Cerebellar cortex (tissue), 1 donor: Measurements from ENCODE around the gene ZNG1F.
"Not testable (repeated sequence)": the region's sequence is repeated elsewhere in the genome, so short reads cannot be mapped to it uniquely, and the experiment has no call there.

Experiments used
- DNase-seq: peaks from one replicate; pipeline ENCODE4 v3.0.0-alpha.2; 2015; ENCODE audit warnings: low spot score

ZNG1F gene

DNA sequence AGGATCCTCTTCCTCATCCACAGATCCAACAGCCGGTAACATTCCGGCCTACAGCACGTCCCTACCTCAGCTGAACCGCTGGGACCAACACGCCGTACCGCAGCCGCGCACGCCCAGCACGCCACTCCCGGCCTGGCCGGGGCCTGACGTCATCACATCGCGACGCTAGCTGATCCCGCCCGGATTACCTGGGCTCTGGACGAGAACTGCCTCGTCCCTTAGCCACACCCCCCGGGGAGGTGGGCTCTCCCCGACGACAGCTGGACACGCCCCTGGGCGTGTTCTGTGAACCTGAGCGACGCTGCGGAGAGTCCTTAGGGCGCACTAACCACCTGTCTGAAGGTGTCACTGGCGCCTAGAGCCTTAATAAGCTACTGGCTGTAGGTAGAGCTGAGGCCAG, at the start of gene ZNG1F:
Gene ZNG1F (minus strand): TSS at position 101 of the 400 bp plus-strand sequence. CDS start 59 bp downstream, at position 42.
- DNase-seq: not testable (repeated sequence)

DNA sequence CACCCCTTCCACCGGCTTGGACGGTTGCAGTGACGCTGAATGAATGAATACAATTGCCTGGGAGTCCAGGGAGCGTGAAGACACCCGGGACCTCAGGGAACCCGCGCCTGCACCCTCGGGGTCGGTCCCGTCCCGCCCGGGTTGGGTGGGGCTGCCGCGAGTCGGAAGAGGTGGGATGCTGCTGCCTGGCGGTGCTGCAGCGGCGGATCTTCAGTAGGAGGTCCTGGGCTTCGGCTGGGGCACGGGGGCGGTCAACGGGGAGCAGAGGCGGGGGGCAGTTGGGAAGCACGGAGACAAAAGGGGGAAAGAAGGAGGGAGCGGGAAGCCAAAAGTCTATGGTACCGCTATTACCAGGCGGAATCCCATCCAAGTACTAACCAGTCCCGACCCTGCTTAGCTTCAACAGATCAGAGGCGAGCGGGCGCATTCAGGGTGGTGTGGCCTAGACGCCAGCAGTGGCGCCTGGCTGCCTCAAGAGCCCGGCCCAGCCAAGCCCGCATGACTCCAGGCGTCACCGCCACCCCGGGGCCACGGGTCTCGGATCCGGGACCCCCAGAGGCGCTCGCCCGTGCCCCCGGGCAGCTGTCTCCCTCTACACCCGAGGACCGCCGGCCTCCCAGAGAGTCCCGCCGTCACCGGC, 48.1 kb upstream of the ZNG1F start:
- not testable (repeated sequence) for DNase-seq

DNA sequence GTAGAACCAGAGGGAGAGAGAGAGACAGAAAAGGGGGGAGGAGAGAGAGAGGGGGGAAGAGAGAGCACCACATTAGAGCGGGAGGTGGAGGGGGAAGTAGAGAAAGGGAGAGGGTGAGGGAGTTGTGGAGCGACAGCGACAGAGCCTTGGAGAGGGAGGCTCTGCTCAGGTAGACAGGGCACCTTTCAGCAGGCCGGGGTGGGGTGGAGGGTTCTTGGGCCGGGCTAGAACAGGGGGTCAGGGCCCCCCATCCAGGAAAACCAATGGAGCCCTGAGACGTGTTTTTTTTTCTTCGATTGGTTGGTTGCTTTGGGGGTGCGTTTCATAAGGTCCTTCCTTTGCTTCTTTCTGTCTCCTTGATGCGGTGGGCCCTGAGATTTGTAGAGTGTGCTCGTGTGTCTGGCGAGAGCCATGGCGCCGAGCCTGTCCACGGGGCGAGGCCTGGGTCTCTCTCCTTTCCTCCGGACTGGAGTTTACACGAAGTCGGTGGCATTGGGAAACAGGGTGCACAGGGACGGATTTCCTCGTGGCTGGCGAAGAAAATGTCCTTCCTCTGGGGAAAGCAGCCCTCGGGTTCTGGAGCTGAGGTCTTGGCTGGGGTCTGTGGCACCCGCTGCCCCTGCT, 47.5 kb upstream of the ZNG1F start:
- DNase-seq: not testable (repeated sequence)

DNA sequence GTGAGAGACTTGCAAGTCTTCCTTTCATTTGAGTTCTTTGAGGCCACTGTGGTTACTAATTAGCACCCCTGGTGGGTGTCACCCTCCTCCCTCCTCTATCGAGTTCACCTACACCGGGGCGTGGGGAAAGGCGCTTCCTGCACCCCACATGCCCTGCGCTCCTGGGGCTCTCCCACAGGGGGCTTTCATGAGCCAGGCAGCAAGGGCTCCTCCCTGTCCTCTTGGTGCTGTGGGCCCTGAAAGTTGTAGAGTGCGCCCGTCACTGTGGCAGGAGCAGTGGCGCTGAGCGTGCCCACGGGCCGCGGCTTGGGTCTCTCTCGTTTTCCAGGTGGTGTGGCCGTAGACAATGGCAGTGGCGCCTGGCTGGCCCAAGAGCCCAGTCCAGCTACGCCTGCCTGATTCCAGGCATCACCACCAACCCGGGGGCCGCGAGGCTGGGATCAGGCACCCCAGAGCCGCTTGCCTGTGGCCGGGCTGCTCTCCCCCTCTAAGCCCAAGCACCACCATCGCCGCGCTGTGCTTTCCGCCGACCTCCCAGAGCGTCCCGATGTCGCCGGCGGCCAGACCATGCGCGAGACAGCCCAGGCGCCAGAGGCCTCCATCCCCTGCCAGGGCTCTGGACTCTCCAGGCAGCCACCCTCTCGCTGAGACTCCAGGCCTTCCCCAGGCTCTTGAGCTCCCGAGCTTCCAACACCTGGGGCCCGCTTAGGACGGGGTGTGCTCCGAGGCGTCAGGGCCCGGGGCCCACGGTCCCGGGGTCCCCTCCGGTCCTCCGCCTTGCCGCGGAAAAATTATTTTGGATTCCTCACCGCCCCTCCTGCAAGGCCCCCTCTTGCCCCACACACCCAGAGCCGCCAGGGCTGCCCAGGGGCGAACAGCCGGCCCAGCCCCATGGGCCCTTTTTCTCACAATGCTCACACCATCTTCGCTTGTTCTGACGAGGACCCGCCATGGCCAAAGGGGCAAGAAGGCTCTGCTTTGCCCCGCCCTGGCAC, 46.0 kb upstream of the ZNG1F start:
- not testable (repeated sequence) for DNase-seq

DNA sequence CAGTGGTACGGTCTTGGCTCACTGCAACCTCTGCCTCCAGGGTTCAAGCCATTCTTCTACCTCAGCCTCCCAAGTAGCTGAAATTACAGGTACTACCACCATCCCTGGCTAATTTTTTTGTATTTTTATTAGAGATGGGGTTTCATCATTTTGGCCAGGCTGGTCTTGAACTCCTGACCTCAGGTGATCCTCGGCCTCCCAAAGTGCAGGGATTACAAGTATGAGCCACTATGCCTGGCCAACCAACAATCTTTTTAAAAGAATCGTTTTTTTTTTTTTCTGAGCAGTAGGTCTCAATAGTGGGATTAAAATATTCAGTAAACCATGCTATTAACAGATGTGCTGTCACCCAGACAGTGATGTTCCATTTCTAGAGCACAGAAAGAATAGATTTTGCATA, 45.1 kb upstream of the ZNG1F start:
- DNase-seq: not testable (repeated sequence)

DNA sequence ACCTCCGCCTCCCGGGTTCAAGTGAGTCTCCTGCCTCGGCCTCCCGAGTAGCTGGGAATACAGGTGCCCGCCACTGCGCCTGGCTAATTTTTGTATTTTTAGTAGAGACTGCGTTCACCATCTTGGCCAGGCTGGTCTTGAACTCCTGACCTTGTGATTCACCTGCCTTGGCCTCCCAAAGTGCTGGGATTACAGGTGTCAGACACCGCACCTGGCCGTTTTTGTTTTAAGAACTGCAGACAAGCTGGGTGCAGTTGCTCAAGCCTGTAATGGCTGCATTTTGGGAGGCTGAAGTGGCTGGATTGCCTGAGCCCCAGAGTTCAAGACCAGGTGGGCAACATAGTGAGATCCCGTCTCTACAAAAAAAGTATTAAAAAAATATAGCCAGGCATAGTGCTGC, 43.2 kb upstream of the ZNG1F start:
- peak; percentile 0 for DNase-seq

DNA sequence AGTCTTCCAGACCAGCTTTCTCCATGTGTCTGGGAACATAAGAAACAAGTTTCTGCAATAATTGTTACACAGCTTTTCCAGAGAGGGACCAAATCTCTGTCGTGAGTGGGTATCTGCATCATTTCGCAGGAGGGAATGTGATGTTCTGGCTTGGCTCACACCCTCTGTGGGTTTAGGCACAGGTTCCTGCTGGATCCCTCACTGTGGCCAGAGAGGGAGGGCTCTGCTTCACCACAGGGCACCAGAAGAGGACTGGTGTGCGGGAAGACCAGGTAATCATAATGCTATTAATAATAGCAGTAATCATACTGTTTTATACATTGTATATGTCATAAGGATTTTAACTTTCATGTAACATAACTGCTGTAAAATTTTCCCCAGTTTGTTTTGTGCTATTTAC, 41.3 kb upstream of the ZNG1F start:
- peak; percentile 31 for DNase-seq

DNA sequence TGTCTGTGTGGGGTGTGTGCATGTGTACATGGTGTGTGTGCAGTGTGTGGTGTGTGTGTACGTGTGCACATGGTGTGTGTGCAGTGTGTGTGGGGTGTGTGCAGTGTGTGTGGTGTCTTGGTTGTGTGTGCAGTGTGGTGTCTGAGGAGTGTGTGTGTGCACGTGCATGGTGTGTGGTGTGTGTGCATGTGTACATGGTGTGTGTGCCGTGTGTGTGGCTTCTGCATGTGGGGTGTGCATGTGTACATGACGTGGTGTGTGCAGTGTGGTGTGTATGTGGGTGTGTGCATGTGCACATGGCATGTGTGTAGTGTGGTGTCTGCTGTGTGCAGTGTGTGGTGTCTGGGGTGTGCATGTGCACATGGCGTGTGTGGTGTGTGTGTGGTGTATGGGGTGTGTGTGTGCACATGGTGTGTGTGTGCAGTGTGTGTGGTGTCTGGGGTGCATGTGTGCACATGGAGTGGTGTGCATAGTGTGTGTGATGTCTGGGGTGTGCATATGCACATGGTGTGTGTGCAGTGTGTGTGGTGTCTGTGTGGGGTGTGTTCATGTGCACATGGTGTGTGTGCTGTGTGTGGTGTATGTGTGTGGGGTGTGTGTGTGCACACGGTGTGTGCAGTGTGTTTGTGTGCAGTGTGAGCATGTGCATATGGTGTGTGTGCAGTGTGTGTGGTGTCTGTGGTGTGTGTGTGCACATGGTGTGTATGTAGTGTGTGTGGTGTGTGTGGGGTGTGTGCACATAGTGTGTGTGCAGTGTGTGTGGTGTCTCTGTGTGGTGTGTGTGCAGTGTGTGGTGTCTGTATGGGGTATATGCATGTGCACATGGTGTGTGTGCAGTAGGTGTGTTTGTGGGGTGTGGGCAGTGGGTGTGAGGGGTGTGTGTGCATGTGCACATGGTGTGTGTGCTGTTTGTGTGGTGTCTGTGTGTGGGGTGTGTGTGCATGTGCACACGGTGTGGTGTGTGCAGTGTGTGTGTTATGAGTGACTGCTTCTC, 40.6 kb upstream of the ZNG1F start:
- DNase-seq: peak; percentile 6

DNA sequence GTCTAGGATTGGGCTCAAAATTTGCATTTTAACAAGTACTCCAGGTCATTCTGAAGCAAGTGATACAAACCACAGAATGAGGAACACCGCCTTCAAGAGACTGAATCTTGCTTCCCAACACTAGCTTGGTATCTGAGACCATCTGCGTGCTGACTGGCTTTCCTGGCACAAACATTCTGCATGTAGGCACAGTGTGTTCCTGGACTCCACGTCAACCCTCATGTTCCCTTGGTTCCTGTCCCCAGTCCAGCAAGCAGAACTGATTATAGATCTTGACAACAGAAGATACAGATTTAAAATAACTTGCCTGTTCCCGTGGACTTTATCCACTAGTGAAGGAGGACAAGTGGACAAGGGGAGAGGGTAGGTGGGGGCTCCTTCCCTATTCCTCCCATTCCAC, 30.7 kb upstream of the ZNG1F start:
- peak; percentile 83 for DNase-seq

DNA sequence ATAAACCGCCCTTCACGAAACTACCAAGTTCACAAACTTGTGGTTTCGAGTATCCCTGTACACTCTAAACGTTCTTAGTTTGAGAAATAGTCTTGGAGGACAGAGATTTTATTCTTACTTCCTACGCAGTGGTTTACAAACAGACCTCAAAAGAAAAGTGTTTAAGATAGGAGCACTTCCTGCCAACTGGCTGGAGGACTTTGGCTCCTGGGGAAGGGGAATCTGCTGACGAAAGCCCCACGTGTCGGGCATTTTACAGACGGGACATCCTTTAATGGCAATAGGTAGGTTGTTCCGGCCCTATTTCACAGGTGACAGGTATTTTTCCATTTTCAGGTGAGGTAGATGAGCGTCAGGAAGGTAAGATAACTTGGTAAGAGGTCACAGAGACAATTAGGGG, 678 bp downstream of the ZNG1F start:
- not testable (repeated sequence) for DNase-seq

DNA sequence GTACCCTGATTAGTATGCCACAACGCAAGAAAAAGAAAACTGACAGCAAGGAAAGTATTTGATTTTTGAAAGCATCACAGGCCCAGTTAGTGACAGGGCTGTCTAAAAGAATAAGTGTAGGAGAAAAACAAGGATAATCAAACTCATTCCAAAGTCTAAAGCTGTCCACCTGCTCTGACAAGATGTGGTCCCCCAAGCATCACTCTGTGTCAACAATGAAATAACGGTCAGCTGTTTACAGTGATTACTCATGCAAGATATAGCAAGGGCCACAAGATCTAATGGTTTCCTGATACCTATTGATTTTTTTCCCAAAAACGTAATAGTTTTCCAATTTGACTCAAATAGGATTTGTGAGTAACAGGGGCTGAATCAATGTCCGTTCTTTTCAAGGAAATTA, 14.1 kb downstream of the ZNG1F start:
- not testable (repeated sequence) for DNase-seq

DNA sequence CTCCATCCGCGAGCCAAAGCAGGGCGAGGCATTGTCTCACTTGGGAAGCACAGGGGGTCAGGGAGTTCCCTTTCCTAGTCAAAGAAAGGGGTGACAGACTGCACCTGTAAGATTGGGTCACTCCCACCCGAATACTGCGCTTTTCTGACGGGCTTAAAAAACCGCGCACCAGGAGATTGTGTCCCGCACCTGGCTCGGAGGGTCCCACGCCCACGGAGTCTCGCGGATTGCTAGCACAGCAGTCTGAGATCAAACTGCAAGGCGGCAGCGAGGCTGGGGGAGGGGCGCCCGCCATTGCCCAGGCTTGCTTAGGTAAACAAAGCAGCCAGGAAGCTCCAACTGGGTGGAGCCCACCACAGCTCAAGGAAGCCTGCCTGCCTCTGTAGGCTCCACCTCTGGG, 39.0 kb downstream of the ZNG1F start:
- DNase-seq: not testable (repeated sequence)

DNA sequence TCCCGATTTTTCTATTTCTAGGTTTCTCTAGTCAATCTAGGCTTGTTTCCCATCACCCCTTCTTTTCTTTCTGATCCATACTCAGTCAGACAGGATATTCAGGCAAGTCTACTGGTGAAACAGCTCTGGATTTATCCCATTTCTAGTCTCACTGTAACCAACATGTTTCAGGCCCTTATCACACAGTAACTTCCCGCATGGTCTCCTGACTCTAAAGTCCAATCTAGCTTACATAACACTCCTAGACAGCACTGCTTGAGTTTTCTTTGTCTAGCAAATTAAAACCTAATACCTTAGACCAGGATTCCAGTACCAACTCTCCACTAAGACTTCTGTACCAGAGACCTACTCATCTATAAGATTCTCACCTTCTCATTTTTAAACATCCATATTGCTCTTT, 47.2 kb downstream of the ZNG1F start:
- DNase-seq: not testable (repeated sequence)

DNA sequence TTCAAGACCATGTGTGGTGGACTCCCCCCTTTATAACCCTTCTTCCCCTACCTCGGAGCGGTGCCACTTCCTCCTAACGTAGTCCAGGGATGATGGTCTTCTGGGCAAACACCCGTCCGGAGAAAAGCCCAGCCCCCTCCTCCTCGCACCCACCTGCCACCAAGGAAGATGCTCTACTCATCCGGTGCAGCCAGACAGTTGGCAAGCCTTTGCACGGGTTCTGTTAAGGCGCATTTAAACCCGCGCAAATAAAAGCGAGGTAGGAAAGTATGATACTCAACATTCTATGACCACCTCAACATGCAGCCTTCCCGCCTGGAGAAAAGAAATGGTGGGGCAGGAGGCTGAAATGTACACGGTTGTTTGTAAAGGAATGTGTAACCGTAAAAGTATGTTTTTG, 60.5 kb downstream of the ZNG1F start, which contains the start of gene FOXD4L6:
Gene FOXD4L6 (minus strand): TSS at position 101 of the 400 bp plus-strand sequence. CDS start 298 bp downstream, outside the sequence.
- not testable (repeated sequence) for DNase-seq

DNA sequence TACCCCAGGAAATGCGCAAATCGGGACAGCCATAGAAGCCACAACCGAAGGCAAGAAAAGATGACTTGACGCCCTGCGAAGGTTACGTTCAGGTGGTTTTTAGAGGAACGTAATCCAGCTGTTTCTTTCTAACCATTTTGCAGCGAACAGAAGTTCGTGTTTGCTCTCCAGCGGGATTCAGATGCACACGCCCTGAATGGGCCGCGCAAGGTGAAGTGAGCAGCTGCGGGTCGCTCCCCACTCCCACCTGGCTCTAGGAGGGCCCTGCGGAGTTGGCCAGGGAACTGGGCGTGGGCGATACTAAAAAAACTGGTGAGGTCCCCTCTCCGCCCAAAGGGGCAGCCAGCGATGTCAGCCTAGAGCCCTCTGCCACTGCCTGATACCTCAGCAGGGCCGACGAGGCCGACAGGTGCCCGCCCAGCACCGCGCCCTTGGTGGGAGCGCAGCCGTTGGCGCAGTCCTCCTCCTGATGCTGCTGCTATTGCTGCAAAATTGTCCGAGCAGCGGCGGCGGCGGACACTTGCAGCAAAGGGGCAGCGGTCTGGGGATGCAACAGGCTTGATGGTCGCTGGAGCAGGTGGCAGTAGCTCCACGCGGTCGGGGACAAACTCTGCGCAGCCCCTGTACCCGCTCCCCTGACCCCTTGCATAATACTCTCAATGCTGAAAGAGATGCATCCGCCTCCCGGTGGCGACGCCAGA, 62.2 kb downstream of the ZNG1F start:
- not testable (repeated sequence) for DNase-seq

DNA sequence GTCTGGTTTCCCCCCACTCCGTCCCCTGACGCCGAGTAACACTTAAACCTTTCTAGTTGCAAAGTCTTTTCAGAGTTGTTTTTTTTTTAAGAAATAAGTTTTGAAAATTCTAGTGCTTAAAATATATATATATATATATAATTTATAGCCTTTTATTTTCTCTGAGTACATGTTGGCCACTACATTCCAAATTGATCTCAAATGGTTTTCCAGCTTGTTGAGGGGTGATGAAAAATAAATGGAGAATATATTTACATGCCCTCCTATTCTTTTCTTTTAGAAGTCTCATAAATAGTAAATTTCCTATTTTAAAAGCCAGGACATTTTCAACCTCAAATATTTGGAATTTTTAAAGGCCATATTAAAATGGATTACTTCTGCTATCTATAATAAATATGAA, 63.2 kb downstream of the ZNG1F start:
- not testable (repeated sequence) for DNase-seq

DNA sequence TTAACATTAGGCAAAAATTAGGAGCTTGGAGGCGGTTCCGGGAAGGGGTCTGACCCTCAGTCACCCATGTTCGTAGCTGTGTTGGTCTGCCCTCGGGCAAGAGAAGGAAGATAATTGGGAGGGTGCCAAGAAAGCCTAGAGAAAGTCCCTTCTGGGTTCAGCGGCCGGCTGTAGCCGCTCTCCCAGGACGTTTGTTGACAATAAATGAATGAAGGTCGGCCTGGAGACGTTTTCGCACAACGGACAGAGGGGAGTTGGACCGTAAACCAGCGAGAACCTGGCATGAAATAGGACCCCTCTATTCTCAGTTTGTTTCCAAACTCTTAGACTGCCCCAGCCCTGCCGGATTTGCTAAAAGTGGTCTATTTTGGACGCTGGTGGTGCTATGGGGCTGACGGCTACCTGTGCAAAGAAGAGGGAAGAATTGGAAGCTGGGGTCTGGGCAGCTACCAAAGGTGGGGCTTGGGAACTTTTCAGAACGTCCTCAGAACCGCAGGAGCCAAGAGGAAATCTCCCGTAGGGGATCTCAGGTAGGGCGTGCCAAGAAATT, 63.9 kb downstream of the ZNG1F start:
- DNase-seq: not testable (repeated sequence)

DNA sequence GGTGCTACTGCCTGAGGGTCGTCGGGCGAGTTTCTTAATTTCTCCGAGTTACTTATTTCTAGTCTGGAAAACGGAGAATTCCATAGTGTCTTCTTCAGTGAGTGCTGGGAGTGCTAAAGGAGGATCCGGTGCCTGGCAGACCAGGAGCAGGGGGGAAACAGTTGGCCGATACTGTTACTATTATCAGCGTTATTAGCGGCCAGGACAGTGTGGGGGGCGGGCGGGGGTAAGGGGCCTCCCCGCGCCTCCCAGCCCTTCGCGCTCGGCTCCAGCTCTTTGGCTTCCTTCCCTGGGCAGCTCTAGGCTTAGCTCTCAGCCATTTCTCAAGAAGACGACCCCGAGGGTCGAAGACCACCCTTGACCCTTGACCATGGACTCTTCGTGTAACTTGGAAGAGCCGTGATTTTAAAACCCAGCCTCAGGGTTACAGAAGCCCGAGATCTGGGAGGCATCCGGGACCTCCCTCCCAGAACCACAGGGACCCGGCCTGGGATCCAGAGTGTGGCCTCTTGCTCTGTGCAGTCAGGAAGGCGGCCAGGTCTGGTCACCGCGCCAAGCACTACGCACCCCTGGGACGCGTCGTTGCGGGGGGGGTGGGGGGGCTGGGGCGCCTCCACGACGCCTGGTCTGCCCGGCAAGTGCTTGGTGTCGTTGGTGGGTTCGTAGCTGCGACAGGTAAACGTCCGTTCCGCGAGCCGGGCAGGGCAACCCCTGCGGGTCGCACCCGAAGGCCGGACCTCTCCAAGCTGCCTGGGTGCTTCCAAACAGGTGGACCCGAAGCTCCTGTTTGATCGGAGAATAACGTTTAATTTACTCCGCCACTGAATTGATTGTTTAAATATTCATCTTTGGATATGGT, 64.6 kb downstream of the ZNG1F start:
- DNase-seq: not testable (repeated sequence)

DNA sequence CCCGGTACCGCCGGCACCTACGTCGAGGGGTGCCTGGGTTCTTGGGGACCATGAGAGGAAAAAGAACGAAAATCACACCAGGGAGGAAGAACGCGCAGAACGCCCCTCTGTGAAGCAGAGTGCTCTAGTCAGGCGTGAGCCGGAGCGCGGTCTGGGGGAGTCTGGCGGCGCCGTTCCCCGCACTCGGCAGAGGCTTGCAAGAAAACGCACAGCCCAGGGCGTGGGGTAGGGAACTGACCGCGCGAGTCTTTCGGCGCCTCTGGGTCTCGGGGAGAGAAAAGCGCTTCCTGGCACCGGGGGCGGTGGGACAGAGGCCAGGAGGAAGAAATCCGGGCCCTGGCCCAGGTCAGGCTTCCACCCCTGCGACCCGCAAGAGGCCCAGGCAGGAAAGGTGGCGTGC, 65.3 kb downstream of the ZNG1F start:
- DNase-seq: not testable (repeated sequence)
